ELR (cell line): ENCODE data around the gene PABPC3.

Experiments
- DNase-seq: peaks from one replicate; pipeline ENCODE4 v3.0.0-alpha.2; 2015; ENCODE audit warnings: low read depth

The PABPC3 gene

GRCh38 chr13:25112695-25113255, 16.8 kb downstream of the PABPC3 start:
- no peak for DNase-seq

DNA sequence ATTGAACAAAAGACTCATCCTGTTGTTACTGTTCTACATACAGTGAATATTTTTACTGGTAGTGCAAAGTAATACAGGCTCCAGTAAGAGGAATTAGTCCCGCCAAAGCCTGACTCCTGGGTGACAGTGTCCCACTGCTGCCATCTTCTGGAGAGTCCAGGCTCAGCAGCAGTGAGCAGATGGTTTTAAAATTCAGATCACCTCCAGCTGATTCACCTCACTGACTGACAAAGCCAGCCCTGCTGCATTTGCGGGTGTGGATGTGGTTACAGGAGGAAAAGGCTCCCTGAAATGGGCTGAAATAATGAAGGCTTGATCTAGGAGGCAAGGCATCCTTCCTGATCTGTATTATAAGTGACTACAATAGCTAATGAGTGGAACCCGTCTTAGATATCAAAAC, 18.3 kb downstream of the PABPC3 start:
- DNase-seq: peak; percentile 68

- no peak for DNase-seq
Measured at GRCh38 chr13:25116044-25116443, 20.1 kb downstream of the PABPC3 start.

DNA sequence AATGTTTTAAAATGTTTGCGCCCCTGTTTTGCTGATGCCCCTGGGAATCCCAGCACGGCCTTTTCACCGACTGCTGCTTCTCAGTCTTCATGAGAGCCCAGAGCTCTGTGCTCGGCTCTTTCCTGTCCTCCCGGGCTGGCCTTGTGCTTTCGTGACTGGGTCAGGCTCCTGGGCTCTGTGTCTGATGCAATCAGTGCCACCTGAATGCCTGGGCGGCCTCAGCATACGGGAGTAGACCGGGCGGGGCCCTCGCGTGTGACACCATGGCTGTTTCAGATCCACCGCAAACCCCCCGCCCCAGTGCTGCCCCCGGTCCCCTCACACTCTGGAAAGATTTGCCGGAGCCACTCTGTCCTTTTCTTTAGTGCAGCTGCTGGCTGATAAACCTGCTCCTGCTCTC, 21.4 kb downstream of the PABPC3 start:
- no peak for DNase-seq

- no peak for DNase-seq
Measured at GRCh38 chr13:25118378-25118905, 22.5 kb downstream of the PABPC3 start.

- DNase-seq: no peak
Measured at GRCh38 chr13:25130944-25131343, 35.0 kb downstream of the PABPC3 start.

- DNase-seq: no peak
Measured at GRCh38 chr13:25131881-25132420, 36.0 kb downstream of the PABPC3 start.

- DNase-seq: no peak
Measured at GRCh38 chr13:25132751-25133390, 36.9 kb downstream of the PABPC3 start.

GRCh38 chr13:25135896-25136295, 40.0 kb downstream of the PABPC3 start:
- no peak for DNase-seq

DNA sequence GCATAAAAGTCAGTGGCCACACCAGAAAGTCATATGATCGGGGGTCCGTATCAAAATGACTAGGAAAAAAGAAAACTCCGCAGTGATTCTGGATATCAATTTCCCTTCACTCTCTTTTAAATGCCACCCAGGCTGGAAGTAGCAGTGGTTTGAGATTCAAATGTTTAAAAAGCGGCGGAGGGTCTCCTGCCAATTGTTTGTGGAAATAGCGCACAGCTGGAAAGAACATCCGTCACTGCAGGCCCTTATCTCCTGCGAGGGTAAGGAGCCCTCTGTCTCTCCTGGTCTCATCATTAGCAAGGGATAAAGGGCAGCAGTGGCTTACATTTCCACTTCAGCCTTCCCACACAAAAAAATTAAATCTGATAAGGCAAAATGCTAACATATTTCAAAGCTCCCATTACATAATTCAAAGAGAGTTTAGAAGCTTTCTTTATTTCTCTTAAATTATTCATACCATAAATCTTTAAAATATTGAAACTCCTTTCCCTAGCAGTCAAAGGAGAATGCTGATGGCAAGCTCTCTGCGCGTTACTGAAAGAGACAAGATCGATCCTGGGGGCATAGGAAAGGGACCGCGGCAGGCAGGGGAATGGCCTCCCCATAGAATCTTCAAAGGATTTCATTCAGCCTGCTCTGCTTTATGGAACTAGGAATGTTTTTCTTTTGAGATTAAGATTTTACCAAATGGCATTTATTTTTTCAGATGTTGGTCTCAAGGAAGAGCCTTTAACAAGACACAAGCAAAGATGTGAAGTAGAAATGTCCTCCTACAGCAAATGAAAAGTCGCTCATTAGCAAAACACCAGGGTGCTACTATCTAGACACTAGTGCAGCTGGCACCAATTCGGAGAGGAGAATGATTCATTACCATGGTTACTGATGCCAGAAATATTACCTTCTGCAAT, 41.2 kb downstream of the PABPC3 start:
- DNase-seq: no peak

GRCh38 chr13:25137788-25138115, 41.8 kb downstream of the PABPC3 start:
- DNase-seq: no peak

GRCh38 chr13:25141042-25141441, 45.1 kb downstream of the PABPC3 start:
- no peak for DNase-seq

DNA sequence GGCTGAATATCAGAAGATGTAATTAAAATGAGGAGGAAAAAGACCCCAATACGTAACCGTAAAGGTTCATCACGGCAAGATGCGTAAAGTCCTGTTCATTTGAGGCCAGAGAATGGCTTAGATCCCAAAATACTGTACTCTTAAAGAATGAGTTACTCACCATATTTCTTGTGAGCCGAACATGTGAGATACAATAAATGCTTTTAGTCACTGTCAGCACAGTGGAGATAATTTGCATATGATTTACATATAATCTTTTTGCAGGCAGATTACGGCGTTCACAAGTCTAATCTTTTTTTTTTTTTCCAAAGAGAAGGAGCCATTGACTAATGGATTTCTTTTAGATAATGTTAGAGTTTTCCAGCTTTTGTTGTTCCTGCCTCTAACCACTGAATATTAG, 47.8 kb downstream of the PABPC3 start:
- no peak for DNase-seq

DNA sequence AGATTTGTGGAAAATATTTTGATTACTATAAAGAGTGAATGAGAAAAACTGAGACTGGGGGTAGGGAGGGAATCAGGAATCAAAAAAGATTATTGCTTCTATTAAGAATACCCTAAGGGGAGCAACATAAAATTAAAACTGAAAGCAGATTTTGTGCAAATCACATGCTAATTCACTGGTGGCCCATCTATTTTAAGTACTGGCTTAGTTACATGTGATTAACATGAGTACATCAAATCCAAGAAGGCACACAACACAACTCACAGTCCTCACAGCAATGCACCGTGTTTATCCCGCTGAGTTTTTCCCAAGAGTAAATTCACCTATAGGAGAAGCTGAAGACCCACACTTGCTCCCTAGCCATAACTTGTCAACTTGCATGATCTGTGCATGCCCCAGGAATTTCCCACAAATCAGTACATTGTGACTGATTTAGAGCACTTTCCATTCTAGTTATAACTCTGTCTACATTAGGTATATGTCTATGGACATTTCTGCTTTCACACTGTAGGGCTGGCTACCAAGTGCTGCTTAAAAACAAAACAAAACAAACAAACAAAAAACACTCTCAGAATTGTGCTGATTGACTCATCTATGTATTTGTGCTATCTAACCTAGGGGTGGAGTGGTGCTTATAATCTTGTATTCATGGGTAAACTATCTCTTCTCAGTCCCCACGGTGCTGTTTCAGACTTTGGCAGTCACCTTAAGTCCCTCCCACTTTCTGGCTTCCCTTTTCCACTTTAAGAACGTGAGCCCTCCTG, 51.9 kb downstream of the PABPC3 start:
- DNase-seq: no peak

DNA sequence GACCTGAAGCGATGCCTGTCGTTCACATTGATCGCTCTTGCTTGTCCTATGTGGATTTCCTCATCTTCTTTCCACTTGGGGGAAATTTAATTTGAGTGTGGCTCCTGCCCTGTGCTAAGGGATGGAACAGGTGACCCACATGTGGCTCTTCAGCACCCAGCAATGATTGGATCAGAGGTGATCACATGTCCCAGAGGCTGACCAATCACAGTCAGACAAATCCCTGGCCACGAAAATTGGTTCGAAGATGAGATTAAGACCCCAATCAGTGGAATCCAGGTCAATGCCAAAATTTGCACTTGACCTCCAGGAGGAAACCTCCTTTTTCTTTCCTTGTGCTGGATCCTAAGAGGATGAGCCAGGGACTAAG, 52.5 kb downstream of the PABPC3 start:
- no peak for DNase-seq
